Measurements from ENCODE around the gene SLC36A3. TPM values are rescaled to one million over a fixed set of nuclear protein-coding genes. Genes with fewer than 3 reads are reported as not detected.

SLC36A3 gene
- polyA plus RNA-seq, 4 donors, result not detected

DNA sequence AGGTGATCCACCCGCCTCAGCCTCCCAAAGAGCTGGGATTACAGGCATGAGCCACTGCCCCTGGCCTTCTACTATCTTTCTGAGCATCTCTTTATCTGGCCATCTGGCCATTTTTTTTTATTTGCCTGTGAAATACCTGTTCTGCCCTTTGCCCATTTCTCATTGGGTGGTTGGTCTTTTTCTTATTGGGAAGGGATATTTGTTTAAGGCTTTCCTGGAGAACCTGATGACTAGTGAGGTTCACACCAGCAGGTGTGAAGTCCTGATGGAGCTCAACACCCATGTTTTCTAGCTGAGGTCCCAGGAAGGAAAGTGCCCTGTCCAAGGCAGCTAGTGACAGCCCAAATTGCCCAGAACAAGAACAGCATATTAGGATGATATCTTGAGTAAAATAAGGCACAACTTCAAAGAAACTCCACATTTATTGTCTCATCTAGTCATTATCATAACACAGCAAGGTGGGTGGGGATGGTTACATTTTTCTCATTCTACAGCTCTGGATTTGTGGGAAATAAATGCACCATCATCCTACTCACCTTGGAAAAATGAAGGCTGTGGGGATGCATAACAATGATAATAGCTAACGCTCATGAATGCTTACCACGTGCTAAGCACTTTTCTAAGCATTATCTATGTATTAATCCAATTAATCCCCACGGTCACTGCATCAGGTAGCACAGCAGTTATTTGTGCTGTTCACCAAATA lies 20.3 kb downstream of the SLC36A3 start:
- Histone ChIP-seq H3K9me3 (ENCODE audit: control insufficient read depth in 2 of 2, insufficient read depth in 1 of 2, low read depth in 1 of 2, low read length in 1 of 2) (no peaks in the 10 kb centered on the region), H3K36me3 (ENCODE audit: control insufficient read depth in 3 of 3, insufficient read depth in 2 of 3, low read depth in 1 of 3, low read length in 3 of 3) (no peaks in the 10 kb centered on the region), H3K27me3 (ENCODE audit: control insufficient read depth in 3 of 3, insufficient read depth in 3 of 3, low read length in 3 of 3) (peaks cover 0 to 2% (median 0%) of the 10 kb centered on the region in 3 donors), H3K27ac (ENCODE audit: low read depth in 1 of 3, low read length in 2 of 3) (no peak overlapping the region), H3K4me3 (ENCODE audit: low read depth in 1 of 3, low read length in 3 of 3) (no peak overlapping the region), H3K4me1 (ENCODE audit: control insufficient read depth in 3 of 3, insufficient read depth in 2 of 3, low read depth in 1 of 3, low read length in 2 of 3) (no peaks in the 10 kb centered on the region)
- no peak for FAIRE-seq
- WGBS, 3 donors, result 76 to 82% (median 78%) methylated on average over 4 of the region's 4 CpGs
- no peak for DNase-seq

- DNase-seq (no peak), FAIRE-seq (no peak)
- Histone ChIP-seq H3K27me3 (ENCODE audit: control insufficient read depth in 3 of 3, insufficient read depth in 3 of 3, low read length in 3 of 3) (peaks cover 0 to 2% (median 0%) of the 10 kb centered on the region in 3 donors), H3K9me3 (ENCODE audit: control insufficient read depth in 2 of 2, insufficient read depth in 1 of 2, low read depth in 1 of 2, low read length in 1 of 2) (no peaks in the 10 kb centered on the region), H3K4me1 (ENCODE audit: control insufficient read depth in 3 of 3, insufficient read depth in 2 of 3, low read depth in 1 of 3, low read length in 2 of 3) (no peaks in the 10 kb centered on the region), H3K4me3 (ENCODE audit: low read depth in 1 of 3, low read length in 3 of 3) (no peak overlapping the region), H3K36me3 (ENCODE audit: control insufficient read depth in 3 of 3, insufficient read depth in 2 of 3, low read depth in 1 of 3, low read length in 3 of 3) (no peaks in the 10 kb centered on the region), H3K27ac (ENCODE audit: low read depth in 1 of 3, low read length in 2 of 3) (no peak overlapping the region)
- WGBS, 3 donors, result 92 to 93% (median 92%) methylated on average over 13 of the region's 13 CpGs
These were observed 22.4 kb downstream of the SLC36A3 start for GRCh38 chr5:151281001-151281639.

- Histone ChIP-seq H3K4me3 (ENCODE audit: low read depth in 1 of 3, low read length in 3 of 3) (no peak overlapping the region), H3K4me1 (ENCODE audit: control insufficient read depth in 3 of 3, insufficient read depth in 2 of 3, low read depth in 1 of 3, low read length in 2 of 3) (no peaks in the 10 kb centered on the region), H3K36me3 (ENCODE audit: control insufficient read depth in 3 of 3, insufficient read depth in 2 of 3, low read depth in 1 of 3, low read length in 3 of 3) (no peaks in the 10 kb centered on the region), H3K27ac (ENCODE audit: low read depth in 1 of 3, low read length in 2 of 3) (no peak overlapping the region), H3K27me3 (ENCODE audit: control insufficient read depth in 3 of 3, insufficient read depth in 3 of 3, low read length in 3 of 3) (peaks cover 0 to 2% (median 0%) of the 10 kb centered on the region in 3 donors), H3K9me3 (ENCODE audit: control insufficient read depth in 2 of 2, insufficient read depth in 1 of 2, low read depth in 1 of 2, low read length in 1 of 2) (no peaks in the 10 kb centered on the region)
- FAIRE-seq, result no peak
- no peak for DNase-seq
- 83 to 88% (median 84%) methylated on average over 2 of the region's 2 CpGs for WGBS, 3 donors
These were observed 23.1 kb downstream of the SLC36A3 start for GRCh38 chr5:151280443-151280842.

- no peaks in the 10 kb centered on the region for H3K9me3 ChIP-seq (ENCODE audit: control insufficient read depth in 2 of 2, insufficient read depth in 1 of 2, low read depth in 1 of 2, low read length in 1 of 2)
- H3K36me3 ChIP-seq (ENCODE audit: control insufficient read depth in 3 of 3, insufficient read depth in 2 of 3, low read depth in 1 of 3, low read length in 3 of 3), result no peaks in the 10 kb centered on the region
- H3K27me3 ChIP-seq (ENCODE audit: control insufficient read depth in 3 of 3, insufficient read depth in 3 of 3, low read length in 3 of 3), result no peaks in the 10 kb centered on the region
- H3K27ac ChIP-seq (ENCODE audit: low read depth in 1 of 3, low read length in 2 of 3), result no peak overlapping the region
- 71 to 73% (median 71%) methylated on average over 5 of the region's 5 CpGs for WGBS, 3 donors
- no peaks in the 10 kb centered on the region for H3K4me1 ChIP-seq (ENCODE audit: control insufficient read depth in 3 of 3, insufficient read depth in 2 of 3, low read depth in 1 of 3, low read length in 2 of 3)
- DNase-seq, result no peak
- H3K4me3 ChIP-seq (ENCODE audit: low read depth in 1 of 3, low read length in 3 of 3), result no peak overlapping the region
- FAIRE-seq, result no peak
These were observed 24.7 kb downstream of the SLC36A3 start for GRCh38 chr5:151278845-151279244.

- no peak for FAIRE-seq
- WGBS, 3 donors, result 89 to 98% (median 95%) methylated on average over 2 of the region's 2 CpGs
These were observed 27.8 kb downstream of the SLC36A3 start for GRCh38 chr5:151275803-151276202.

GRCh38 chr5:151274666-151275065 lies 28.9 kb downstream of the SLC36A3 start:
- no peak for FAIRE-seq
- Histone ChIP-seq H3K9me3 (ENCODE audit: control insufficient read depth in 2 of 2, insufficient read depth in 1 of 2, low read depth in 1 of 2, low read length in 1 of 2) (no peaks in the 10 kb centered on the region), H3K27me3 (ENCODE audit: control insufficient read depth in 3 of 3, insufficient read depth in 3 of 3, low read length in 3 of 3) (no peaks in the 10 kb centered on the region), H3K36me3 (ENCODE audit: control insufficient read depth in 3 of 3, insufficient read depth in 2 of 3, low read depth in 1 of 3, low read length in 3 of 3) (peaks cover 0 to 2% (median 0%) of the 10 kb centered on the region in 3 donors), H3K4me1 (ENCODE audit: control insufficient read depth in 3 of 3, insufficient read depth in 2 of 3, low read depth in 1 of 3, low read length in 2 of 3) (no peaks in the 10 kb centered on the region), H3K27ac (ENCODE audit: low read depth in 1 of 3, low read length in 2 of 3) (no peak overlapping the region), H3K4me3 (ENCODE audit: low read depth in 1 of 3, low read length in 3 of 3) (no peak overlapping the region)
- DNase-seq, result no peak

More at GRCh38 chr5:151275803-151276202, 27.8 kb downstream of the SLC36A3 start:
- no peak overlapping the region for H3K27ac ChIP-seq (ENCODE audit: low read depth in 1 of 3, low read length in 2 of 3)
- no peaks in the 10 kb centered on the region for H3K4me1 ChIP-seq (ENCODE audit: control insufficient read depth in 3 of 3, insufficient read depth in 2 of 3, low read depth in 1 of 3, low read length in 2 of 3)
- no peak for DNase-seq
- H3K4me3 ChIP-seq (ENCODE audit: low read depth in 1 of 3, low read length in 3 of 3), result no peak overlapping the region
- no peaks in the 10 kb centered on the region for H3K36me3 ChIP-seq (ENCODE audit: control insufficient read depth in 3 of 3, insufficient read depth in 2 of 3, low read depth in 1 of 3, low read length in 3 of 3)
- no peaks in the 10 kb centered on the region for H3K27me3 ChIP-seq (ENCODE audit: control insufficient read depth in 3 of 3, insufficient read depth in 3 of 3, low read length in 3 of 3)
- H3K9me3 ChIP-seq (ENCODE audit: control insufficient read depth in 2 of 2, insufficient read depth in 1 of 2, low read depth in 1 of 2, low read length in 1 of 2), result no peaks in the 10 kb centered on the region

GRCh38 chr5:151271336-151271735 lies 32.2 kb downstream of the SLC36A3 start:
- H3K27ac ChIP-seq (ENCODE audit: low read depth in 1 of 3, low read length in 2 of 3), result no peak overlapping the region

GRCh38 chr5:151270599-151270998 lies 33.0 kb downstream of the SLC36A3 start:
- Histone ChIP-seq H3K4me1 (ENCODE audit: control insufficient read depth in 3 of 3, insufficient read depth in 2 of 3, low read depth in 1 of 3, low read length in 2 of 3) (no peaks in the 10 kb centered on the region), H3K9me3 (ENCODE audit: control insufficient read depth in 2 of 2, insufficient read depth in 1 of 2, low read depth in 1 of 2, low read length in 1 of 2) (no peaks in the 10 kb centered on the region), H3K27me3 (ENCODE audit: control insufficient read depth in 3 of 3, insufficient read depth in 3 of 3, low read length in 3 of 3) (no peaks in the 10 kb centered on the region), H3K27ac (ENCODE audit: low read depth in 1 of 3, low read length in 2 of 3) (no peak overlapping the region), H3K4me3 (ENCODE audit: low read depth in 1 of 3, low read length in 3 of 3) (no peak overlapping the region), H3K36me3 (ENCODE audit: control insufficient read depth in 3 of 3, insufficient read depth in 2 of 3, low read depth in 1 of 3, low read length in 3 of 3) (peaks cover 4 to 22% (median 6%) of the 10 kb centered on the region in 3 donors)
- no peak for DNase-seq
- no peak for FAIRE-seq
- 61 to 74% (median 70%) methylated on average over 1 of the region's 1 CpG for WGBS, 3 donors

More at GRCh38 chr5:151271336-151271735, 32.2 kb downstream of the SLC36A3 start:
- DNase-seq (no peak), FAIRE-seq (no peak)
- Histone ChIP-seq H3K36me3 (ENCODE audit: control insufficient read depth in 3 of 3, insufficient read depth in 2 of 3, low read depth in 1 of 3, low read length in 3 of 3) (peaks cover 4 to 20% (median 6%) of the 10 kb centered on the region in 3 donors), H3K27me3 (ENCODE audit: control insufficient read depth in 3 of 3, insufficient read depth in 3 of 3, low read length in 3 of 3) (no peaks in the 10 kb centered on the region), H3K4me1 (ENCODE audit: control insufficient read depth in 3 of 3, insufficient read depth in 2 of 3, low read depth in 1 of 3, low read length in 2 of 3) (no peaks in the 10 kb centered on the region), H3K9me3 (ENCODE audit: control insufficient read depth in 2 of 2, insufficient read depth in 1 of 2, low read depth in 1 of 2, low read length in 1 of 2) (no peaks in the 10 kb centered on the region), H3K4me3 (ENCODE audit: low read depth in 1 of 3, low read length in 3 of 3) (no peak overlapping the region)

All from small intestine (tissue), 7 donors.